ENCODE measurements around the gene L1TD1. TPM values are rescaled to one million over a fixed set of nuclear protein-coding genes. Genes with fewer than 3 reads are reported as not detected.
"Not testable (repeated sequence)": the region's sequence is repeated elsewhere in the genome, so short reads cannot be mapped to it uniquely, and the experiment has no call there.

Gene L1TD1
- total and polyA plus RNA-seq, 12 donors: 0.07 to 0.16 (median 0.12) TPM; not detected in 9

DNA sequence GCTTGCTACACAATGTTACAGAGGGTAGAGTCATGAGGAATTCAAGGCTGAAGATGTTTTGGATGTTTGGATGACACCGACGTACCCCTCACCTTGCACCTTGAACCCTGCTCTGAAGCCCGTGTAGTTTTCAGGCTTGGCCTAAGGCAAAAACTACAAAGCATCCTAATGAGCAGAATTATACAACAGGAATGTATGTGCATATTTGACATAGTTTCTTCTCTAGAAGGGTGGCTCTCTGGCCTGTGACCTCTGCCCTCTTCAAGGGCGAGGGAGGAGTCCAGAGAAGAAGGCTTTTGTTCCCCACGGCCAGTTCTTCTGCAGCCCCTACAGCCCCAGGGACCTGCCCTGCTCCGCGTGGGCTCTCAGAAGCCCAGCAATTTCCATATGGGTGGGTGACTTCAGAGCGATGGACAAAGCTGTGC, 43.3 kb downstream of the L1TD1 start:
- Histone ChIP-seq H3K27me3 (peaks cover 0 to 3% (median 0%) of the 10 kb centered on the region in 7 donors), H3K4me3 (no peak overlapping the region), H3K4me1 (peaks cover 0 to 16% (median 9%) of the 10 kb centered on the region in 9 donors), H3K27ac (no peak overlapping the region), H3K9me3 (peaks cover 0 to 3% (median 0%) of the 10 kb centered on the region in 11 donors), H3K36me3 (no peaks in the 10 kb centered on the region)
- 64 to 72% methylated on average over 8 of the region's 8 CpGs for WGBS, 2 donors
- ATAC-seq: no peak
- DNase-seq: no peak
- intact Hi-C loops (cut with DNase I): no loop called here
- TF ChIP-seq, protein P1, sequence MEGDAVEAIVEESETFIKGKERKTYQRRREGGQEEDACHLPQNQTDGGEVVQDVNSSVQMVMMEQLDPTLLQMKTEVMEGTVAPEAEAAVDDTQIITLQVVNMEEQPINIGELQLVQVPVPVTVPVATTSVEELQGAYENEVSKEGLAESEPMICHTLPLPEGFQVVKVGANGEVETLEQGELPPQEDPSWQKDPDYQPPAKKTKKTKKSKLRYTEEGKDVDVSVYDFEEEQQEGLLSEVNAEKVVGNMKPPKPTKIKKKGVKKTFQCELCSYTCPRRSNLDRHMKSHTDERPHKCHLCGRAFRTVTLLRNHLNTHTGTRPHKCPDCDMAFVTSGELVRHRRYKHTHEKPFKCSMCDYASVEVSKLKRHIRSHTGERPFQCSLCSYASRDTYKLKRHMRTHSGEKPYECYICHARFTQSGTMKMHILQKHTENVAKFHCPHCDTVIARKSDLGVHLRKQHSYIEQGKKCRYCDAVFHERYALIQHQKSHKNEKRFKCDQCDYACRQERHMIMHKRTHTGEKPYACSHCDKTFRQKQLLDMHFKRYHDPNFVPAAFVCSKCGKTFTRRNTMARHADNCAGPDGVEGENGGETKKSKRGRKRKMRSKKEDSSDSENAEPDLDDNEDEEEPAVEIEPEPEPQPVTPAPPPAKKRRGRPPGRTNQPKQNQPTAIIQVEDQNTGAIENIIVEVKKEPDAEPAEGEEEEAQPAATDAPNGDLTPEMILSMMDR (IDR thresholded peaks at IDR 0.05): no peak

DNA sequence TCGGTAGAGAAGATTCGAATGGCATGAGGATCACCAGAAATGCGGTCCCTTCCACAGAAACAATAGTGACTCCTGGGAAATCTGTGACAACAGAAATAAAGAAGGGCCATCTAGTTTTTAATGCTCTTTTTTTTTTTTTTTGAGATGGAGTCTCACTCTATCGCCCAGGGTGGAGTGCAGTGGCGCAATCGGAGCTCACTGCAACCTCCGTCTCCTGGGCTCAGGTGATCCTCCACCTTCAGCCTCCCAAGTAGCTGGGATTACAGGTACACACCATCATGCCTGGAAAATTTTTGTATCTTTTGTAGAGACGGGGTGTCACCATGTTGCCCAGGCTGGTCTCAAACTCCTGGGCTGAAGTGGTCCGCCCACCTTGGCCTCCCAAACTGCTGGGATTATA, 43.9 kb downstream of the L1TD1 start:
- ATAC-seq: no peak
- H3K27ac ChIP-seq: no peak overlapping the region
- TF ChIP-seq, protein P1 (IDR thresholded peaks at IDR 0.05): no peak

DNA sequence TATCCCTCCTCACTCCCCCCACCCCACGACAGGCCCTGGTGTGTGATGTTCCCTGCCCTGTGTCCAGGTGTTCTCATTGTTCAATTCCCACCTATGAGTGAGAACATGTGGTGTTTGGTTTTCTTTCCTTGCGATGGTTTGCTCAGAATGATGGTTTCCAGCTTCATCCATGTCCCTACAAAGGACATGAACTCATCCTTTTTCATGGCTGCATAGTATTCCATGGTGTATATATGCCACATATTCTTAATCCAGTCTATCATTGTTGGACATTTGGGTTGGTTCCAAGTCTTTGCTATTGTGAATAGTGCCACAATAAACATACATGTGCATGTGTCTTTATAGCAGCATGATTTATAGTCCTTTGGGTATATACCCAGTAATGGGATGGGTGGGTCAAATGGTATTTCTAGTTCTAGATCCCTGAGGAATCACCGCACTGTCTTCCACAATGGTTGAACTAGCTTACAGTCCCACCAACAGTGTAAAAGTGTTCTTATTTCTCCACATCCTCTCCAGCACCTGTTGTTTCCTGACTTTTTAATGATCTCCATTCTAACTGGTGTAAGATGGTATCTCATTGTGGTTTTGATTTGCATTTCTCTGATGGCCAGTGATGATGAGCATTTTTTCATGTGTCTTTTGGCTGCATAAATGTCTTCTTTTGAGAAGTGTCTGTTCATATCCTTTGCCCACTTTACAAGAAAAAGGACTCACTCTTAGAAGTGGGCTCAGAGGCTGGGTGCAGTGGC, 45.2 kb downstream of the L1TD1 start:
- ATAC-seq; H3K4me3 ChIP-seq; H3K27ac ChIP-seq; intact Hi-C loops (cut with DNase I); H3K36me3 ChIP-seq; DNase-seq; H3K9me3 ChIP-seq; H3K27me3 ChIP-seq: not testable (repeated sequence)
- WGBS, 2 donors: 94 to 99% methylated on average over 3 of the region's 3 CpGs
- H3K4me1 ChIP-seq: peaks cover 0 to 16% (median 9%) of the 10 kb centered on the region in 9 donors

More for the DNA sequence above, 43.9 kb downstream of the L1TD1 start:
- peaks cover 0 to 16% (median 9%) of the 10 kb centered on the region in 9 donors for H3K4me1 ChIP-seq
- WGBS, 2 donors: 95 to 98% methylated on average over 9 of the region's 9 CpGs
- DNase-seq: no peak
- peaks cover 0 to 3% (median 0%) of the 10 kb centered on the region in 11 donors for H3K9me3 ChIP-seq
- intact Hi-C loops (cut with DNase I): no loop called here
- no peaks in the 10 kb centered on the region for H3K36me3 ChIP-seq
- peaks cover 0 to 4% (median 0%) of the 10 kb centered on the region in 7 donors for H3K27me3 ChIP-seq
- no peak overlapping the region for H3K4me3 ChIP-seq

DNA sequence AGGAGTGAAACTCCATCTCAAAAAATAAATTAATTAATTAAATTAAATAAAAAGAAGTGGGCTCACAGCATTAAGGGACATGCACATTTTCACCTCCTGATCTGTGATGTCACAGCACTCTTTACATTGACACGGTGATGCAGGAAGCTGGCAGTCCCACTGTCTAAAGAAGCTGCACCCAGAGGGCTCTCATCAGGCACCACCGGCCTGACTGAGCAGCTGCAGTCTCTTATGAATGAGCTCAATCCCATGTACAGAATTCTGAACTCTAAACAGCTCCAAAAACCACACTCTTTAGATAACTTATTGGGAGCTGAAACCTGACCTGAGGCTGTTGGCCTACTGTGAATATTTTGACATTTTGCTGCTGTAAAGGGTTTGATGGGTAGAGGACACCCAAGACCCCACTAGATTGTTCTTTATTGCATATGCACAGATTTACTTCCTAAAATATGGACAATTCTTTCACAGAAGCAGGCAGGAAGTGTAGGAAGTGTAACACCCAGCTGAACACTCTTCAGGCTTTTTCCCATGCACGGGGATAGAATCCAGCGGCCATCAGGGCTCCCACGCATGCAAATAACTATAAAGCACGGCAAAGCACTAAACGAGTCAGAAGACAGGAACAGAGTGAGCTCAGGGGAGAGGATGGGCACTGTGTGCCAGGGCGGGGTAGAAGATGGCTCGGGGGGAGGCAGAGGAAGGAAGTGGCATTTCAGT, 46.2 kb downstream of the L1TD1 start:
- Histone ChIP-seq H3K27ac (no peak overlapping the region), H3K9me3 (peaks cover 0 to 7% (median 0%) of the 10 kb centered on the region in 11 donors), H3K4me1 (peaks cover 0 to 16% (median 9%) of the 10 kb centered on the region in 9 donors), H3K4me3 (no peak overlapping the region), H3K27me3 (peaks cover 0 to 4% (median 0%) of the 10 kb centered on the region in 7 donors), H3K36me3 (no peaks in the 10 kb centered on the region)
- DNase-seq (no peak), ATAC-seq (no peak)
- whole genome bisulfite sequencing, 2 donors: 55 to 58% methylated on average over 9 of the region's 9 CpGs
- intact Hi-C loops (cut with DNase I): no loop called here
- TF ChIP-seq, protein P1 (IDR thresholded peaks at IDR 0.05): no peak
